C4-2B (cell line): Measurements from ENCODE around the gene CES3.

Experiments used
- H3K27ac ChIP-seq: fragments of 450-650 bp; 2 replicates; pipeline ENCODE4 v1.5.1; 2017
- CTCF ChIP-seq: fragments of 450-650 bp; conservative IDR thresholded peaks from 2 replicates; pipeline ENCODE4 v1.5.1; 2017; ENCODE audit warnings: mild to moderate bottlenecking
- ZFX ChIP-seq: fragments of 450-650 bp; IDR thresholded peaks from 2 replicates; pipeline ENCODE4 v1.6.1; 2017

The CES3 gene

GRCh38 chr16:66975302-66975893, 14.3 kb downstream of the CES3 start:
- H3K27ac ChIP-seq = no peak overlapping the region
- TF ChIP-seq ZFX = no peak
- no peak for TF ChIP-seq CTCF

GRCh38 chr16:66976746-66977145, 15.7 kb downstream of the CES3 start:
- TF ChIP-seq ZFX (no peak), CTCF (no peak)
- no peak overlapping the region for H3K27ac ChIP-seq

GRCh38 chr16:66977341-66978113, 16.5 kb downstream of the CES3 start:
- TF ChIP-seq ZFX (no peak), CTCF (peak; percentile 93)
- no peak overlapping the region for H3K27ac ChIP-seq

GRCh38 chr16:66979011-66979717, 18.1 kb downstream of the CES3 start:
- no peak overlapping the region for H3K27ac ChIP-seq

GRCh38 chr16:66983033-66983432, 22.0 kb downstream of the CES3 start:
- H3K27ac ChIP-seq = no peak overlapping the region
- TF ChIP-seq CTCF = no peak
- TF ChIP-seq ZFX = no peak

More at GRCh38 chr16:66979011-66979717, 18.1 kb downstream of the CES3 start:
- TF ChIP-seq CTCF = no peak
- no peak for TF ChIP-seq ZFX

GRCh38 chr16:66984892-66985311, 23.8 kb downstream of the CES3 start:
- no peak for TF ChIP-seq CTCF
- no peak for TF ChIP-seq ZFX
- no peak overlapping the region for H3K27ac ChIP-seq

- H3K27ac ChIP-seq = no peak overlapping the region
- TF ChIP-seq CTCF = no peak
- TF ChIP-seq ZFX = no peak
These were observed 25.5 kb downstream of the CES3 start for GRCh38 chr16:66986559-66986958.
